Measurements from ENCODE around the gene WNT7B.

Gene WNT7B

DNA sequence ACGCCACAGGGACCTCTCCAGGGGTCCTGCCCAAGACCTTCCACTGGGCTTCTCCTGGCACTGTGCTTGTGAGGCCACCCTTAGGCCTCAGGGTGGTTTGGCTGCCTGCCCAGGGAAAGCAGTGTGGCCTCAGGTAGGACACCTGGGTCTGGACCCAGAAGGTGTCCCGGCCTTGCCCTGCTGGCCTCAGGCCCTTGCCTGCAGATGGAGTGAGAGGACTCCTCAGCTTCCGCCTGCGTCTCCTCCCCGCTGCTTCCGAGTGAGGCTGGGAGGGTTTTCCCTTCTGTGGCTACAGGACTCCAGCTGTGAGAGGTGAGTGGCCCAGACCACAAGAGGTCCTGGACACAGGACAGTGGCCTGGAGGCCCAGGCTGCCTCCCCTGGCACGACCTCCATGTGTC, 60.4 kb downstream of the WNT7B start:
- H3K4me2 ChIP-seq (ENCODE audit: low read length), result no peak overlapping the region
- no peaks in the 10 kb centered on the region for H3K9me2 ChIP-seq (replicated peaks; ENCODE audit: control insufficient read depth, low read length)
- H3K4me3 ChIP-seq (ENCODE audit: low read length), result no peak overlapping the region
- no peaks in the 10 kb centered on the region for H3K79me2 ChIP-seq (ENCODE audit: control insufficient read depth, low read length)
- H3K27me3 ChIP-seq (ENCODE audit: control insufficient read depth, low read length), result no peaks in the 10 kb centered on the region; the same call in 1 of the 2 replicates
- no peaks in the 10 kb centered on the region for H4K20me1 ChIP-seq (ENCODE audit: control insufficient read depth, insufficient read depth, low read depth, low read length)
- TF ChIP-seq, protein P1, sequence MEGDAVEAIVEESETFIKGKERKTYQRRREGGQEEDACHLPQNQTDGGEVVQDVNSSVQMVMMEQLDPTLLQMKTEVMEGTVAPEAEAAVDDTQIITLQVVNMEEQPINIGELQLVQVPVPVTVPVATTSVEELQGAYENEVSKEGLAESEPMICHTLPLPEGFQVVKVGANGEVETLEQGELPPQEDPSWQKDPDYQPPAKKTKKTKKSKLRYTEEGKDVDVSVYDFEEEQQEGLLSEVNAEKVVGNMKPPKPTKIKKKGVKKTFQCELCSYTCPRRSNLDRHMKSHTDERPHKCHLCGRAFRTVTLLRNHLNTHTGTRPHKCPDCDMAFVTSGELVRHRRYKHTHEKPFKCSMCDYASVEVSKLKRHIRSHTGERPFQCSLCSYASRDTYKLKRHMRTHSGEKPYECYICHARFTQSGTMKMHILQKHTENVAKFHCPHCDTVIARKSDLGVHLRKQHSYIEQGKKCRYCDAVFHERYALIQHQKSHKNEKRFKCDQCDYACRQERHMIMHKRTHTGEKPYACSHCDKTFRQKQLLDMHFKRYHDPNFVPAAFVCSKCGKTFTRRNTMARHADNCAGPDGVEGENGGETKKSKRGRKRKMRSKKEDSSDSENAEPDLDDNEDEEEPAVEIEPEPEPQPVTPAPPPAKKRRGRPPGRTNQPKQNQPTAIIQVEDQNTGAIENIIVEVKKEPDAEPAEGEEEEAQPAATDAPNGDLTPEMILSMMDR (IDR thresholded peaks at IDR 0.05; ENCODE audit: low read depth, low read length, poor library complexity, severe bottlenecking), result no peak
- TF ChIP-seq EZH2phosphoT487 (IDR thresholded peaks at IDR 0.05; ENCODE audit: borderline replicate concordance, low read length), result no peak
- no peak overlapping the region for H3K27ac ChIP-seq (ENCODE audit: low read depth, low read length)
- H3K4me1 ChIP-seq (ENCODE audit: control insufficient read depth, low read length), result no peaks in the 10 kb centered on the region
- no peaks in the 10 kb centered on the region for H3F3A ChIP-seq (ENCODE audit: control insufficient read depth, insufficient read depth)
- no peaks in the 10 kb centered on the region for H3K36me3 ChIP-seq (ENCODE audit: control insufficient read depth, low read length)
- no peaks in the 10 kb centered on the region for H3K9me3 ChIP-seq (ENCODE audit: control insufficient read depth, insufficient read depth, low read length)

DNA sequence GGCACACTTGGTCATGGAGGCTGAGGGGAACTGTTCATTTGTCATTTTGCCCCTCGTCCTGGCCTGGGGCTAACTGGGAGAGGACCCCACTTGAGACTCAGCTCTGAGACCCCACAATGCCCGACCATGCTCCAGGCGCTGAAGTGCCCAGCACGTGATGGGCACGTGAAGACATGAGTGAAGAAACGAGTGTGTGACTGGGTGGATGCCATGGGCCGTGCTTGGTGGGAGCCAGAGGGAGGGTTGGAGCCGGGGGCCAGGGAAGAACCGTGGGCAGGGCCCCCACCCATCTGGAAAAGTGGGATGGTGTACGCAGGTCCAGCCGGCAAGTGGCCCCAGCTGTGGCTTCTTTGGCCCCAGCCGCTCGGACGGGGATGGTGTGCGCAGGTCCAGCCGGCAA, 61.1 kb downstream of the WNT7B start:
- Histone ChIP-seq H3K79me2 (ENCODE audit: control insufficient read depth, low read length) (no peaks in the 10 kb centered on the region), H3K4me2 (ENCODE audit: low read length) (no peak overlapping the region), H3K36me3 (ENCODE audit: control insufficient read depth, low read length) (no peaks in the 10 kb centered on the region), H3K27me3 (ENCODE audit: control insufficient read depth, low read length) (no peaks in the 10 kb centered on the region; the same call in 1 of the 2 replicates), H3K9me3 (ENCODE audit: control insufficient read depth, insufficient read depth, low read length) (no peaks in the 10 kb centered on the region), H4K20me1 (ENCODE audit: control insufficient read depth, insufficient read depth, low read depth, low read length) (no peaks in the 10 kb centered on the region), H3K9me2 (replicated peaks; ENCODE audit: control insufficient read depth, low read length) (no peaks in the 10 kb centered on the region), H3F3A (ENCODE audit: control insufficient read depth, insufficient read depth) (no peaks in the 10 kb centered on the region), H3K4me1 (ENCODE audit: control insufficient read depth, low read length) (no peaks in the 10 kb centered on the region), H3K4me3 (ENCODE audit: low read length) (no peak overlapping the region), H3K27ac (ENCODE audit: low read depth, low read length) (no peak overlapping the region)
- TF ChIP-seq, protein P1 (IDR thresholded peaks at IDR 0.05; ENCODE audit: low read depth, low read length, poor library complexity, severe bottlenecking), result no peak
- TF ChIP-seq EZH2phosphoT487 (IDR thresholded peaks at IDR 0.05; ENCODE audit: borderline replicate concordance, low read length), result no peak

DNA sequence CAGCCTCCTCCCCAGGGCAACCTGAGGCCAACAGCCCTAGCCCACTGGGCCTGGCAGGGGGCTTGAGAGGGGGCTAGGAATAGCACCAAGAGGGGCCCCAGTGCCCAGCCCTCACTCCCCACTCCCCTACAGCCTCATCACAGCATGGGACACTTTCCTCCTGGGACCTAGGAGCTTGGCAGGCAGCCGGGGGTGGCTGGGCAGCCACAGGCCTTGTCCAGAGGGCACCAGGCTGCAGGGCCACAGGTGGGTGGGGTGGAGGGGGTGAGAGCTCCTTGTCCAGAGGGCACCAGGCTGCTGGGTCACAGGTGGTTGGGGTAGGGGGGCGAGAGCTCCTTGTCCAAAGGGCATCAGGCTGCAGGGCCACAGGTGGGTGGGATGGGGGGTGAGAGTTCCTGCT, 61.8 kb downstream of the WNT7B start:
- TF ChIP-seq, protein P1 (IDR thresholded peaks at IDR 0.05; ENCODE audit: low read depth, low read length, poor library complexity, severe bottlenecking), result no peak
- no peak for TF ChIP-seq EZH2phosphoT487 (IDR thresholded peaks at IDR 0.05; ENCODE audit: borderline replicate concordance, low read length)
- Histone ChIP-seq H3K4me3 (ENCODE audit: low read length) (no peak overlapping the region), H3F3A (ENCODE audit: control insufficient read depth, insufficient read depth) (no peaks in the 10 kb centered on the region), H4K20me1 (ENCODE audit: control insufficient read depth, insufficient read depth, low read depth, low read length) (no peaks in the 10 kb centered on the region), H3K9me3 (ENCODE audit: control insufficient read depth, insufficient read depth, low read length) (no peaks in the 10 kb centered on the region), H3K36me3 (ENCODE audit: control insufficient read depth, low read length) (no peaks in the 10 kb centered on the region), H3K27me3 (ENCODE audit: control insufficient read depth, low read length) (no peaks in the 10 kb centered on the region; the same call in 1 of the 2 replicates), H3K9me2 (replicated peaks; ENCODE audit: control insufficient read depth, low read length) (no peaks in the 10 kb centered on the region), H3K4me2 (ENCODE audit: low read length) (no peak overlapping the region), H3K27ac (ENCODE audit: low read depth, low read length) (no peak overlapping the region), H3K4me1 (ENCODE audit: control insufficient read depth, low read length) (no peaks in the 10 kb centered on the region), H3K79me2 (ENCODE audit: control insufficient read depth, low read length) (no peaks in the 10 kb centered on the region)
